Adrenal gland (tissue), 12 donors: ENCODE data around the gene TEX48. TPM values are rescaled to one million over a fixed set of nuclear protein-coding genes. Genes with fewer than 3 reads are reported as not detected.

Experiments used
- DNase-seq, 7 donors: peaks; one replicate each; pipeline ENCODE4 v3.0.0-alpha.2; 2019 to 2020
- H3K27ac ChIP-seq, 5 donors: fragments of 200-600 bp; sonication (generic) in 4 of 5; 1 replicate in 3 of 5; 2 replicates in 2 of 5; pipeline versions ENCODE4 v1.5.1 to v1.8.0; 2016 to 2020; ENCODE audit warnings: mild to moderate bottlenecking in 1 of 5
- H3K27me3 ChIP-seq: fragments of 200-600 bp; 2 replicates; pipeline ENCODE4 v1.8.0; 2021
- H3K36me3 ChIP-seq, 2 donors: fragments of 200-600 bp; replicated peaks in 1 of 2; 1 replicate in 1 of 2; 2 replicates in 1 of 2; pipeline versions ENCODE4 v1.5.1 to v1.8.0; 2018 to 2022
- H3K4me1 ChIP-seq, 2 donors: fragments of 200-600 bp; replicated peaks in 1 of 2; 1 replicate in 1 of 2; 2 replicates in 1 of 2; pipeline versions ENCODE4 v1.5.1 to v1.8.0; 2018 to 2021
- H3K4me3 ChIP-seq, 4 donors: fragments of 200-600 bp; sonication (generic) in 3 of 4; one replicate each; pipeline ENCODE4 v1.5.1; 2016 to 2018
- H3K9me3 ChIP-seq, 3 donors: fragments of 200-600 bp; sonication (generic) in 1 of 3; replicated peaks in 1 of 3; 1 replicate in 2 of 3; 2 replicates in 1 of 3; pipeline versions ENCODE4 v1.5.1 to v1.8.0; 2016 to 2021
- CTCF ChIP-seq, 6 experiments: fragments of 450-650 bp in 4 of 6; fragments of 200-600 bp in 2 of 6; sonication (generic) in 1 of 6; IDR thresholded peaks; 1 replicate in 5 of 6; 2 replicates in 1 of 6; pipeline versions ENCODE4 v1.5.1 to v1.8.0; 2016 to 2021; ENCODE audit warnings: antibody characterized with exemption in 6 of 6, mild to moderate bottlenecking in 2 of 6, moderate library complexity in 1 of 6
- POLR2A ChIP-seq, 2 donors: fragments of 450-650 bp; IDR thresholded peaks; one replicate each; pipeline ENCODE4 v1.6.1; 2017; ENCODE audit warnings: antibody characterized with exemption in 2 of 2, mild to moderate bottlenecking in 2 of 2, moderate library complexity in 1 of 2
- WGBS, 4 donors: extraction: QIAGEN DNeasy Blood & Tissue Kit in 2 of 4; methylation state at CpG; one replicate each; pipeline versions ENCODE4 v1.1.5 to v1.1.7; 2013 to 2017; 5-methylcytosine and 5-hydroxymethylcytosine counted together
- intact Hi-C, 2 donors: fragments of 100-400 bp; cut with DNase I; formaldehyde crosslinking; loops; one replicate each; pipeline versions ENCODE4 v1.14.1 to v1.15.0; 2022 to 2023
- polyA plus RNA-seq, 3 donors: library from polyadenylated mRNA; stranded (reverse); fragments of 200-250 nt in 2 of 3; fragments of 350-450 nt in 1 of 3; fragmentation: Illumina TruSeq in 1 of 3; extraction: RNeasy Lipid Tissue Mini Kit (QIAGEN cat#74804) in 1 of 3; gene quantifications; one replicate each; pipeline ENCODE4 v1.2.3, GENCODE V29; 2013 to 2014
- total RNA-seq, 9 donors: library from RNA; depleted of rRNA in 4 of 9; stranded (reverse); fragments of >200 nt in 4 of 9; fragments of 120-200 nt in 1 of 9; fragmentation: NEBNext Ultra II Directional in 1 of 9; extraction: Animal tissue kit (Norgen Biotek cat#: 25700) in 1 of 9; gene quantifications; one replicate each; pipeline versions ENCODE4 v1.1.0 to v1.2.4, GENCODE V29; 2013 to 2023
- donor health status: healthy with polysubstance abuse.
- donor health status: Bipolar disorder and iron deficiency.
- donor health status: DM: yes; HTN: yes; CAD: no.
- donor health status: DM: no; HTN: no; CAD: no.
- donor health status: DM: no; HTN: no; CAD: no.
- donor health status: DM: yes; HTN: yes; CAD: no.

Gene TEX48
- total and polyA plus RNA-seq, 12 donors: not detected

- H3K4me1 ChIP-seq: no peaks in the 10 kb centered on the region
Measured at GRCh38 chr9:114721491-114722079, 39.6 kb upstream of the TEX48 start.

DNA sequence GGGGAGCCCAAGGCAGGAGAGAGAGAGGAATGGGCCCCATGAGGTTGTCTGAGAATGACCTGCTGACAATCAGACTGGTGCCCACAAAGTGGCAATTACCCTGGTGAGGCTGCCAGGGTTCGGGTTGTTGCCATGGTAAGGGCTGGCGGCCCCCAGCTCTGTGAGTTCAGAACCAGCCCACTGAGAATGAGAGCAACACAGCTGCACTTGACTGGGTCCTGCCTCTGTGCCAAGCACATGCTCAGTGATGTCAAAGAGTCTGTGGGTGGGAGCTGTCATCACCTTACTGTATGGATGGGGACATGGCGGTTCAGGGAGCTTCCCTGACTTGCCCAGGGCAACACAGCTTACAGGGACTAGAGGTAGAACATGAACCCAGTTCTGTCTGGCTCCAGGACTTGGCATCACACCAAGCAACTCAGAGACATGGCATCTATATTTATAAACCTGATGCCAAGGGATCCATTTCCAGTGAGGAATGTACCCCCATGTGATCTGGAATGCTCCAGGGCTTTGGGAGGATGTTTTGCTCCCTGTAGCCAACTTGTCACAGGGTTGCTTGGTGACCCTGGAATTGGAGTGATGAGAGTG is 38.2 kb upstream of the TEX48 start:
- 63 to 82% (median 69%) methylated on average over 2 to 3 of the region's 3 CpGs for WGBS, 4 donors
- DNase-seq: no peak
- TF ChIP-seq POLR2A (IDR thresholded peaks at IDR 0.05) (no peak), CTCF (IDR thresholded peaks at IDR 0.05) (no peak)
- no peak overlapping the region for H3K27ac ChIP-seq
- H3K36me3 ChIP-seq: no peaks in the 10 kb centered on the region
- no peaks in the 10 kb centered on the region for H3K27me3 ChIP-seq
- H3K4me1 ChIP-seq: no peaks in the 10 kb centered on the region
- intact Hi-C loops: no loop called here
- no peak overlapping the region for H3K4me3 ChIP-seq
- no peaks in the 10 kb centered on the region for H3K9me3 ChIP-seq

More at GRCh38 chr9:114721491-114722079, 39.6 kb upstream of the TEX48 start:
- TF ChIP-seq POLR2A (IDR thresholded peaks at IDR 0.05) (no peak), CTCF (IDR thresholded peaks at IDR 0.05) (no peak)
- Histone ChIP-seq H3K27me3 (no peaks in the 10 kb centered on the region), H3K4me3 (no peak overlapping the region), H3K27ac (no peak overlapping the region), H3K36me3 (no peaks in the 10 kb centered on the region), H3K9me3 (no peaks in the 10 kb centered on the region)
- intact Hi-C loops: no loop called here
- no peak for DNase-seq
- 57 to 66% (median 61%) methylated on average over 8 of the region's 8 CpGs for WGBS, 4 donors

- 81 to 89% (median 88%) methylated on average over 4 of the region's 4 CpGs for WGBS, 4 donors
- TF ChIP-seq POLR2A (IDR thresholded peaks at IDR 0.05): no peak
- TF ChIP-seq CTCF (IDR thresholded peaks at IDR 0.05): no peak
Measured at GRCh38 chr9:114719290-114719689, 37.3 kb upstream of the TEX48 start.

GRCh38 chr9:114718801-114719221 is 36.8 kb upstream of the TEX48 start:
- Histone ChIP-seq H3K4me1 (no peaks in the 10 kb centered on the region), H3K9me3 (no peaks in the 10 kb centered on the region), H3K27me3 (no peaks in the 10 kb centered on the region), H3K36me3 (no peaks in the 10 kb centered on the region), H3K27ac (no peak overlapping the region), H3K4me3 (no peak overlapping the region)
- intact Hi-C loops: no loop called here
- DNase-seq: no peak
- TF ChIP-seq POLR2A (IDR thresholded peaks at IDR 0.05): no peak
- no peak for TF ChIP-seq CTCF (IDR thresholded peaks at IDR 0.05)
- 75 to 84% (median 80%) methylated on average over 7 to 8 of the region's 8 CpGs for WGBS, 4 donors

More at GRCh38 chr9:114719290-114719689, 37.3 kb upstream of the TEX48 start:
- no peak for DNase-seq
- Histone ChIP-seq H3K27me3 (no peaks in the 10 kb centered on the region), H3K27ac (no peak overlapping the region), H3K9me3 (no peaks in the 10 kb centered on the region), H3K4me1 (no peaks in the 10 kb centered on the region), H3K4me3 (no peak overlapping the region), H3K36me3 (no peaks in the 10 kb centered on the region)
- intact Hi-C loops: no loop called here
